RWPE2 (cell line): ENCODE data around the gene KXD1.

Experiments used
- ATAC-seq: fragments of 200-7000 bp; cut with Tn5 transposase; 3 replicates; pipeline ENCODE4 v1.9.1; 2021; ENCODE audit warnings: low read depth
- DNase-seq: peaks from one replicate; pipeline ENCODE4 v3.0.0-alpha.2; 2020; ENCODE audit warnings: low spot score
- H3K27ac ChIP-seq: fragments of 450-650 bp; 2 replicates; pipeline ENCODE4 v1.5.1; 2017; ENCODE audit warnings: mild to moderate bottlenecking; ENCODE audit not compliant: poor library complexity, severe bottlenecking
- H3K27me3 ChIP-seq: fragments of 250-450 bp; sonication (Bioruptor Pico); 2 replicates; pipeline ENCODE4 v1.5.1; 2021; ENCODE audit warnings: mild to moderate bottlenecking, moderate library complexity; ENCODE audit not compliant: insufficient read depth, poor library complexity, severe bottlenecking
- H3K36me3 ChIP-seq: fragments of 250-450 bp; sonication (Bioruptor Pico); 2 replicates; pipeline ENCODE4 v1.5.1; 2020; ENCODE audit warnings: low read depth, mild to moderate bottlenecking, moderate library complexity
- H3K4me1 ChIP-seq: fragments of 250-450 bp; sonication (Bioruptor Pico); 2 replicates; pipeline ENCODE4 v1.5.1; 2021; ENCODE audit warnings: mild to moderate bottlenecking, moderate library complexity; ENCODE audit not compliant: insufficient read depth, poor library complexity, severe bottlenecking
- H3K4me3 ChIP-seq: fragments of 250-450 bp; sonication (Bioruptor Pico); 2 replicates; pipeline ENCODE4 v1.5.1; 2021; ENCODE audit warnings: mild to moderate bottlenecking, moderate library complexity; ENCODE audit not compliant: severe bottlenecking
- H3K9me3 ChIP-seq: fragments of 250-450 bp; sonication (Bioruptor Pico); 2 replicates; pipeline ENCODE4 v1.5.1; 2021; ENCODE audit warnings: mild to moderate bottlenecking, moderate library complexity; ENCODE audit not compliant: severe bottlenecking
- CTCF ChIP-seq: fragments of 450-650 bp; IDR thresholded peaks from one replicate; pipeline ENCODE4 v1.5.1; 2017; ENCODE audit warnings: mild to moderate bottlenecking, moderate library complexity; ENCODE audit not compliant: poor library complexity, severe bottlenecking

The KXD1 gene

GRCh38 chr19:18588611-18589379, 31.1 kb downstream of the KXD1 start, which contains the start of gene REX1BD:
TSS of gene REX1BD (plus strand) at chr19:18588798. CDS start at chr19:18588802, 4 bp downstream.
- peak within 1 kb of the TSS; percentile 79 for H3K27ac ChIP-seq
- peaks cover 5% of the 10 kb centered on the region for H3K4me1 ChIP-seq
- peak within 1 kb of the TSS; percentile 63 for H3K4me3 ChIP-seq
- no peaks in the 10 kb centered on the region for H3K9me3 ChIP-seq
- peaks cover 8% of the 10 kb centered on the region; the same call in 1 of the 2 replicates for H3K36me3 ChIP-seq
- peak; percentile 95 for TF ChIP-seq CTCF
- DNase-seq (peak; percentile 83), ATAC-seq (peak; percentile 71)
- H3K27me3 ChIP-seq, result no peaks in the 10 kb centered on the region

GRCh38 chr19:18589380-18590272, 32.0 kb downstream of the KXD1 start:
- H3K9me3 ChIP-seq, result no peaks in the 10 kb centered on the region
- peaks cover 8% of the 10 kb centered on the region; the same call in 1 of the 2 replicates for H3K36me3 ChIP-seq
- peak overlapping the region; percentile 63 for H3K4me3 ChIP-seq
- ATAC-seq (peak; percentile 53), DNase-seq (peak; percentile 75)
- no peak for TF ChIP-seq CTCF
- peaks cover 5% of the 10 kb centered on the region for H3K4me1 ChIP-seq
- peak overlapping the region; percentile 79 for H3K27ac ChIP-seq
- no peaks in the 10 kb centered on the region for H3K27me3 ChIP-seq

GRCh38 chr19:18590273-18591272, 32.9 kb downstream of the KXD1 start:
- peak overlapping the region; percentile 63 for H3K4me3 ChIP-seq

More at GRCh38 chr19:18590273-18591272, 32.9 kb downstream of the KXD1 start:
- peaks cover 8% of the 10 kb centered on the region; the same call in 1 of the 2 replicates for H3K36me3 ChIP-seq
- ATAC-seq (peak; percentile 39), DNase-seq (peak; percentile 83)
- H3K4me1 ChIP-seq, result peaks cover 5% of the 10 kb centered on the region
- peak overlapping the region; percentile 79 for H3K27ac ChIP-seq
- H3K9me3 ChIP-seq, result no peaks in the 10 kb centered on the region
- H3K27me3 ChIP-seq, result no peaks in the 10 kb centered on the region
- peak; percentile 49 for TF ChIP-seq CTCF
